Panc1 (cell line): ENCODE measurements around the gene RAB3IP.

Source experiments
- CTCF ChIP-seq: fragments of 450-650 bp; IDR thresholded peaks from 2 replicates; pipeline ENCODE4 v1.5.1; 2017; ENCODE audit warnings: mild to moderate bottlenecking
- SIN3A ChIP-seq: IDR thresholded peaks from 2 replicates; pipeline ENCODE4 v1.6.1; 2012; ENCODE audit warnings: low read depth, mild to moderate bottlenecking, low read length, moderate library complexity, borderline replicate concordance; ENCODE audit not compliant: insufficient read depth

- TF ChIP-seq CTCF, result no peak
- no peak for TF ChIP-seq SIN3A
These were observed 12.8 kb downstream of the RAB3IP start for GRCh38 chr12:69751476-69751875.
